B cell (primary cell): Measurements from ENCODE around the gene ZNF25. TPM values are rescaled to one million over a fixed set of nuclear protein-coding genes. Genes with fewer than 3 reads are reported as not detected.

Experiments used
- ATAC-seq: fragments of 200-7000 bp; cut with Tn5 transposase; one replicate; pipeline ENCODE4 v1.10.0; 2021; ENCODE audit warnings: low read depth, mild to moderate bottlenecking, moderate number of reproducible peaks, moderate library complexity
- CTCF ChIA-PET: fragments of 350-600 bp; sonication (Branson Sonifier 250); formaldehyde crosslinking; loops from one replicate; lab custom pipeline; 2021; ENCODE audit warnings: antibody characterized with exemption, inconsistent platforms; lab: Charles Lee
- POLR2A ChIA-PET: fragments of 350-600 bp; sonication (Branson Sonifier 250); formaldehyde crosslinking; loops from one replicate; lab custom pipeline; 2021; ENCODE audit warnings: antibody characterized with exemption; lab: Charles Lee
- DNase-seq: peaks from one replicate; pipeline ENCODE4 v3.0.0; 2013
- H2AFZ ChIP-seq: 2 replicates; pipeline ENCODE4 v1.6.1; 2012; ENCODE audit warnings: mild to moderate bottlenecking, low read depth, low read length; ENCODE audit not compliant: insufficient read depth, poor library complexity, severe bottlenecking
- H3K27ac ChIP-seq, 2 donors: 1 replicate in 1 of 2; 2 replicates in 1 of 2; pipeline ENCODE4 v1.5.1; 2012 to 2013; ENCODE audit warnings: low read length in 2 of 2, mild to moderate bottlenecking in 2 of 2, moderate library complexity in 1 of 2
- H3K27me3 ChIP-seq, 4 experiments: fragments of 200-600 bp in 1 of 4; sonication (generic) in 1 of 4; replicated peaks in 1 of 4; 1 replicate in 2 of 4; 2 replicates in 2 of 4; pipeline versions ENCODE4 v1.6.1 to v1.7.0; 2013 to 2016; ENCODE audit warnings: low read length in 3 of 4, mild to moderate bottlenecking in 2 of 4, mixed read lengths in 1 of 4, moderate library complexity in 1 of 4; ENCODE audit not compliant: insufficient read depth in 4 of 4, control insufficient read depth in 3 of 4; ENCODE audit errors: control extremely low read depth in 1 of 4
- H3K36me3 ChIP-seq, 2 experiments: replicated peaks in 1 of 2; 1 replicate in 1 of 2; 2 replicates in 1 of 2; pipeline versions ENCODE4 v1.6.1 to v1.7.1; 2013; ENCODE audit warnings: low read length in 1 of 2; ENCODE audit not compliant: insufficient read depth in 2 of 2, control insufficient read depth in 1 of 2; ENCODE audit errors: control extremely low read depth in 1 of 2, extremely low read depth in 1 of 2
- H3K4me1 ChIP-seq, 2 donors: fragments of 200-600 bp in 1 of 2; sonication (generic) in 1 of 2; 1 replicate in 1 of 2; 2 replicates in 1 of 2; pipeline versions ENCODE4 v1.5.1 to v1.6.1; 2013 to 2017; ENCODE audit warnings: low read length in 2 of 2; ENCODE audit not compliant: control insufficient read depth in 2 of 2, insufficient read depth in 2 of 2
- H3K4me2 ChIP-seq: replicated peaks from 2 replicates; pipeline ENCODE3; 2012; ENCODE audit warnings: mild to moderate bottlenecking, low read depth, low read length; ENCODE audit not compliant: poor library complexity, severe bottlenecking
- H3K4me3 ChIP-seq, 5 experiments: fragments of 200-600 bp in 1 of 5; sonication (generic) in 1 of 5; 1 replicate in 3 of 5; 2 replicates in 2 of 5; pipeline versions ENCODE4 v1.5.1 to v1.7.0; 2011 to 2016; ENCODE audit warnings: low read length in 4 of 5, mild to moderate bottlenecking in 4 of 5, low read depth in 2 of 5, control low read depth in 1 of 5, moderate library complexity in 1 of 5; ENCODE audit not compliant: insufficient read depth in 1 of 5; ENCODE audit errors: control extremely low read depth in 1 of 5, extremely low read depth in 1 of 5
- H3K79me2 ChIP-seq: fragments of 200-600 bp; sonication (generic); one replicate; pipeline ENCODE4 v1.6.0; 2016; ENCODE audit warnings: low read length; ENCODE audit not compliant: control insufficient read depth, insufficient read depth
- H3K9ac ChIP-seq: fragments of 200-600 bp; sonication (generic); 2 replicates; pipeline ENCODE4 v1.6.1; 2017; ENCODE audit warnings: mild to moderate bottlenecking, low read length, moderate library complexity
- H3K9me3 ChIP-seq, 3 donors: one replicate each; pipeline versions ENCODE4 v1.6.1 to v1.7.1; 2013; ENCODE audit warnings: low read length in 2 of 3; ENCODE audit not compliant: control insufficient read depth in 2 of 3, insufficient read depth in 1 of 3; ENCODE audit errors: control extremely low read depth in 1 of 3
- H4K20me1 ChIP-seq: 2 replicates; pipeline ENCODE4 v1.6.0; 2012; ENCODE audit warnings: mild to moderate bottlenecking, low read length; ENCODE audit not compliant: insufficient read depth, control insufficient read depth, poor library complexity, severe bottlenecking
- H3K27ac Mint-ChIP-seq: one replicate; pipeline ENCODE4 v1.8.0; 2021; ENCODE audit warnings: mixed read lengths
- H3K27me3 Mint-ChIP-seq: one replicate; pipeline ENCODE4 v1.8.0; 2021; ENCODE audit warnings: mixed read lengths
- H3K4me1 Mint-ChIP-seq: one replicate; pipeline ENCODE4 v1.8.0; 2021; ENCODE audit warnings: mixed read lengths
- H3K4me3 Mint-ChIP-seq: one replicate; pipeline ENCODE4 v1.8.0; 2021; ENCODE audit warnings: mixed read lengths
- H3K9me3 Mint-ChIP-seq: one replicate; pipeline ENCODE4 v1.8.0; 2022; ENCODE audit warnings: mixed read lengths; ENCODE audit not compliant: insufficient read depth
- EZH2 ChIP-seq: IDR thresholded peaks from 2 replicates; pipeline ENCODE4 v1.6.1; 2012; ENCODE audit warnings: borderline replicate concordance, low read depth, mild to moderate bottlenecking, moderate library complexity, low read length; ENCODE audit not compliant: insufficient read depth, poor library complexity, severe bottlenecking
- WGBS: methylation state at CpG from one replicate; pipeline ENCODE4 v1.1.5; 2013; ENCODE audit warnings: missing lambda C conversion rate; ENCODE audit not compliant: insufficient coverage; 5-methylcytosine and 5-hydroxymethylcytosine counted together
- intact Hi-C: fragments of 100-400 bp; cut with micrococcal nuclease; formaldehyde crosslinking; loops from one replicate; pipeline ENCODE4 v1.10.0; 2022
- polyA plus RNA-seq: library from polyadenylated mRNA; depleted of rRNA; stranded (reverse); fragments of >200 nt; gene quantifications from 2 replicates; pipeline ENCODE4 v1.2.3, GENCODE V29; 2012
- total RNA-seq, 2 donors: library from RNA; stranded (reverse); fragments of 120-200 nt in 1 of 2; gene quantifications; 1 replicate in 1 of 2; 2 replicates in 1 of 2; pipeline versions ENCODE4 v1.2.3 to v1.2.4, GENCODE V29; 2013 to 2022
- TF ChIP-seq, protein P1 (sequence below): fragments of 200-600 bp; IDR thresholded peaks from one replicate; pipeline ENCODE4 v1.8.0; 2022; ENCODE audit warnings: antibody characterized with exemption, mild to moderate bottlenecking

ZNF25 gene
- total and polyA plus RNA-seq, 2 donors (not counting 1 experiment from before 2014, with no cell fraction given) = 4.1 to 6.4 TPM

DNA sequence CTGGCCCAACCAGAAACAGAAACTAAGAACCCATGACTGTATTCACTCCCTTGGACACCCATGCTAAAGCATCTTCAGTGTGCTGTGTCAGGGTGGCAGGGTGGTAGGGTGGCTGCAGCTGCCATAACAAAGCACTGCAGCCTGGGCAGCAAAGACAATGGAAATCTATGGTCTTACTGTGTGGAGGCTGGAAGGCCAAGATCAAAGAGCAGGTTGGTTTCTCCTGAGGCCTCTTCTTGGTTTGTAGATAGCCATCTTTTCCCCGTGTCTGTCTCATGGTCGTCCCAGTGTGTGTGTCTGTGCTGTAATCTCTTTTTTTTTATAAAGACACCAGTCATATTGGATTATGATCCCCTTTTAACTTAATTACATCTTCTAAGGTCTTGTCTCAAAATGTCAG lies 15.2 kb upstream of the ZNF25 start:
- H3K4me3 Mint-ChIP-seq = no peak overlapping the region
- WGBS = no CpG with 5 or more reads among the region's 2 CpGs
- H3K79me2 ChIP-seq = no peaks in the 10 kb centered on the region
- no peak overlapping the region for H3K9ac ChIP-seq
- H3K4me2 ChIP-seq = no peak overlapping the region
- H2AFZ ChIP-seq = no peak overlapping the region
- no peaks in the 10 kb centered on the region for H3K4me1 Mint-ChIP-seq
- intact Hi-C loops = no loop called here
- no peak overlapping the region for H3K27ac ChIP-seq
- peaks cover 2% of the 10 kb centered on the region for H3K9me3 Mint-ChIP-seq
- TF ChIP-seq, protein P1, sequence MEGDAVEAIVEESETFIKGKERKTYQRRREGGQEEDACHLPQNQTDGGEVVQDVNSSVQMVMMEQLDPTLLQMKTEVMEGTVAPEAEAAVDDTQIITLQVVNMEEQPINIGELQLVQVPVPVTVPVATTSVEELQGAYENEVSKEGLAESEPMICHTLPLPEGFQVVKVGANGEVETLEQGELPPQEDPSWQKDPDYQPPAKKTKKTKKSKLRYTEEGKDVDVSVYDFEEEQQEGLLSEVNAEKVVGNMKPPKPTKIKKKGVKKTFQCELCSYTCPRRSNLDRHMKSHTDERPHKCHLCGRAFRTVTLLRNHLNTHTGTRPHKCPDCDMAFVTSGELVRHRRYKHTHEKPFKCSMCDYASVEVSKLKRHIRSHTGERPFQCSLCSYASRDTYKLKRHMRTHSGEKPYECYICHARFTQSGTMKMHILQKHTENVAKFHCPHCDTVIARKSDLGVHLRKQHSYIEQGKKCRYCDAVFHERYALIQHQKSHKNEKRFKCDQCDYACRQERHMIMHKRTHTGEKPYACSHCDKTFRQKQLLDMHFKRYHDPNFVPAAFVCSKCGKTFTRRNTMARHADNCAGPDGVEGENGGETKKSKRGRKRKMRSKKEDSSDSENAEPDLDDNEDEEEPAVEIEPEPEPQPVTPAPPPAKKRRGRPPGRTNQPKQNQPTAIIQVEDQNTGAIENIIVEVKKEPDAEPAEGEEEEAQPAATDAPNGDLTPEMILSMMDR = no peak
- no peak for TF ChIP-seq EZH2
- no peak overlapping the region for H3K4me3 ChIP-seq
- ATAC-seq = no peak
- H3K27me3 ChIP-seq = no peaks in the 10 kb centered on the region
- ChIA-PET CTCF (interaction anchor here (1.8 kb wide), 1 partner anchor 15 kb away, joined by 4 read pairs; the partner anchor contains the start of gene ZNF25), POLR2A (no interaction called here)
- peaks cover 4% of the 10 kb centered on the region for H3K27me3 Mint-ChIP-seq
- H4K20me1 ChIP-seq = no peaks in the 10 kb centered on the region
- no peak for DNase-seq
- no peaks in the 10 kb centered on the region for H3K9me3 ChIP-seq
- H3K27ac Mint-ChIP-seq = no peak overlapping the region
- no peaks in the 10 kb centered on the region for H3K4me1 ChIP-seq
- no peaks in the 10 kb centered on the region for H3K36me3 ChIP-seq

DNA sequence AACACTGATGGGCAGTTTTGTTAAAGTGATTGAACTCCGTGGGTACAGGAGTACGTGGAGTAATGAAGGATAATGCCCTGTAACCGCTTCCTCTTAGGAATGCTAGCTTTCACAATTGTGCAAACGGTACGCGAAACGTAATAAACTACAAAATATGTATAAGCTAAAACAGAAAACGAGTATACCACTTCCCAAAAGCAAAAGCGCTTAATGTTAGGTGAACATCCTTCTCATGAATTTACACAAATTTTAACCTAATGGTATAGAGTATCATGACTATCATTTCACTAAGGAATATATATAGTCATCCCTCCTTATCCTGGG lies 395 bp upstream of the ZNF25 start:
- Histone ChIP-seq H3K9me3 (peaks cover 0 to 1% (median 0%) of the 10 kb centered on the region in 3 donors), H2AFZ (peak overlapping the region; percentile 95), H3K4me3 (peak overlapping the region; percentile 62 to 84 (median 78)), H4K20me1 (no peaks in the 10 kb centered on the region), H3K4me1 (peaks cover 9 to 13% of the 10 kb centered on the region in 2 donors), H3K27ac (peak overlapping the region; percentile 38 to 94), H3K4me2 (peak overlapping the region; percentile 83), H3K36me3 (no peaks in the 10 kb centered on the region), H3K79me2 (peaks cover 17% of the 10 kb centered on the region), H3K27me3 (no peaks in the 10 kb centered on the region), H3K9ac (peak overlapping the region; percentile 91)
- no peak for ATAC-seq
- TF ChIP-seq EZH2 = no peak
- TF ChIP-seq, protein P1 = peak; percentile 7
- intact Hi-C loops = loop anchor here (1.0 to 5.0 kb wide), 7 partner anchors 33 to 425 kb away; partner anchors contain the start of genes ZNF248, ZNF33A and ZNF37A
- peaks cover 17% of the 10 kb centered on the region for H3K4me1 Mint-ChIP-seq
- H3K27me3 Mint-ChIP-seq = no peaks in the 10 kb centered on the region
- no CpG with 5 or more reads among the region's 9 CpGs for WGBS
- ChIA-PET POLR2A (interaction anchor here (1.0 to 2.6 kb wide), 2 partner anchors 34 to 119 kb away, joined by 3 to 23 read pairs; partner anchors contain the start of gene ZNF33A), CTCF (interaction anchor here (0.9 to 2.8 kb wide), 11 partner anchors 9 to 389 kb away, joined by 3 to 31 read pairs (median 4); partner anchors contain the start of genes ZNF33A and ZNF37A)
- no peaks in the 10 kb centered on the region for H3K9me3 Mint-ChIP-seq
- peak overlapping the region; percentile 99 for H3K27ac Mint-ChIP-seq
- peak overlapping the region; percentile 95 for H3K4me3 Mint-ChIP-seq
- no peak for DNase-seq
